Esophagus squamous epithelium (tissue), 5 donors: ENCODE data around the gene ITSN2. TPM values are rescaled to one million over a fixed set of nuclear protein-coding genes. Genes with fewer than 3 reads are reported as not detected.

ENCODE experiments used
- DNase-seq: peaks from one replicate; lab custom pipeline; 2025; lab: John Stamatoyannopoulos, UW
- H3K27ac ChIP-seq, 4 donors: fragments of 200-600 bp; sonication (generic); one replicate each; pipeline ENCODE4 v1.5.1; 2016 to 2019; ENCODE audit warnings: mild to moderate bottlenecking in 1 of 4
- H3K27me3 ChIP-seq, 4 donors: fragments of 200-600 bp; sonication (generic); 1 replicate in 3 of 4; 2 replicates in 1 of 4; pipeline versions ENCODE4 v1.5.1 to v1.6.0; 2017 to 2021; ENCODE audit warnings: antibody characterized with exemption in 1 of 4
- H3K36me3 ChIP-seq, 3 donors: fragments of 200-600 bp; sonication (generic); one replicate each; pipeline ENCODE4 v1.5.1; 2016 to 2019
- H3K4me1 ChIP-seq, 3 donors: fragments of 200-600 bp; sonication (generic); one replicate each; pipeline ENCODE4 v1.5.1; 2017 to 2019
- H3K4me3 ChIP-seq, 4 donors: fragments of 200-600 bp; sonication (generic); 1 replicate in 3 of 4; 2 replicates in 1 of 4; pipeline ENCODE4 v1.5.1; 2016 to 2019; ENCODE audit warnings: mild to moderate bottlenecking in 2 of 4, moderate library complexity in 1 of 4
- H3K9me3 ChIP-seq, 3 donors: fragments of 200-600 bp; sonication (generic); one replicate each; pipeline ENCODE4 v1.5.1; 2016 to 2019
- POLR2A ChIP-seq, 4 donors: fragments of 450-650 bp; IDR thresholded peaks; one replicate each; pipeline ENCODE4 v1.6.1; 2017; ENCODE audit warnings: antibody characterized with exemption in 4 of 4, mild to moderate bottlenecking in 4 of 4, moderate library complexity in 3 of 4
- WGBS, 2 donors: methylation state at CpG; one replicate each; pipeline ENCODE4 v1.1.5; 2018; 5-methylcytosine and 5-hydroxymethylcytosine counted together
- intact Hi-C: fragments of 100-400 bp; cut with DNase I; formaldehyde crosslinking; loops from one replicate; pipeline ENCODE4 v1.15.0; 2022
- total RNA-seq, 4 donors: library from RNA; depleted of rRNA; stranded (reverse); fragments of >200 nt; gene quantifications; one replicate each; pipeline ENCODE4 v1.1.0, GENCODE V29; 2016
- TF ChIP-seq, protein P1 (sequence below), 6 experiments: fragments of 450-650 bp in 4 of 6; fragments of 200-600 bp in 2 of 6; sonication (generic) in 2 of 6; IDR thresholded peaks; one replicate each; pipeline ENCODE4 v1.5.1; 2016 to 2019; ENCODE audit warnings: antibody characterized with exemption in 6 of 6, mild to moderate bottlenecking in 4 of 6, moderate library complexity in 4 of 6
- donor health status: DM: yes; HTN: yes; CAD: no.

The ITSN2 gene
- total RNA-seq, 4 donors from 2014 or later = 58.3 to 98.0 (median 65.3) TPM

DNA sequence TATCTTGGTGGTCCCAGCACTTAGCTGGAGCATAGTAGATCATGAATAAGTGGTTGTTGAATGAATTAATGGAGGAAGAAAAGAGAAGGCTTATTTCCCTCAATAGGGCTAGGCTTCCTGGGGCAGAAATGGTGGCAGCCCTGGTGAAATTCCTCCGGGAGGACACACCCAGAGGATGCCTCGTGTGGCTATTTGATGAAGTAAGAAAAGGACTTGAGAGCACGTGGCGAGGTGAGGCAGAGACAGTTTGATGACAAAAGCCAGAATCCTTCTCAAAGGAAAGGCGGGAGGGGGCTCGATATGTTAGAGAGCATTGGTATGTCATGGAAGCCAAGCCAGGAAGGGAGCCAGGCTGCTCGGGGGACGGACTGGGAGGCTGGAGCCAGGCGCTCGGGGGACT is 170.8 kb downstream of the ITSN2 start:
- no peak overlapping the region for H3K4me3 ChIP-seq
- peaks cover 0 to 9% (median 0%) of the 10 kb centered on the region in 3 donors for H3K9me3 ChIP-seq
- WGBS, 2 donors = 81 to 90% methylated on average over 10 of the region's 10 CpGs
- no peaks in the 10 kb centered on the region for H3K27me3 ChIP-seq
- no peaks in the 10 kb centered on the region for H3K36me3 ChIP-seq
- DNase-seq = no peak
- no peak for TF ChIP-seq POLR2A (IDR thresholded peaks at IDR 0.05)
- TF ChIP-seq, protein P1, sequence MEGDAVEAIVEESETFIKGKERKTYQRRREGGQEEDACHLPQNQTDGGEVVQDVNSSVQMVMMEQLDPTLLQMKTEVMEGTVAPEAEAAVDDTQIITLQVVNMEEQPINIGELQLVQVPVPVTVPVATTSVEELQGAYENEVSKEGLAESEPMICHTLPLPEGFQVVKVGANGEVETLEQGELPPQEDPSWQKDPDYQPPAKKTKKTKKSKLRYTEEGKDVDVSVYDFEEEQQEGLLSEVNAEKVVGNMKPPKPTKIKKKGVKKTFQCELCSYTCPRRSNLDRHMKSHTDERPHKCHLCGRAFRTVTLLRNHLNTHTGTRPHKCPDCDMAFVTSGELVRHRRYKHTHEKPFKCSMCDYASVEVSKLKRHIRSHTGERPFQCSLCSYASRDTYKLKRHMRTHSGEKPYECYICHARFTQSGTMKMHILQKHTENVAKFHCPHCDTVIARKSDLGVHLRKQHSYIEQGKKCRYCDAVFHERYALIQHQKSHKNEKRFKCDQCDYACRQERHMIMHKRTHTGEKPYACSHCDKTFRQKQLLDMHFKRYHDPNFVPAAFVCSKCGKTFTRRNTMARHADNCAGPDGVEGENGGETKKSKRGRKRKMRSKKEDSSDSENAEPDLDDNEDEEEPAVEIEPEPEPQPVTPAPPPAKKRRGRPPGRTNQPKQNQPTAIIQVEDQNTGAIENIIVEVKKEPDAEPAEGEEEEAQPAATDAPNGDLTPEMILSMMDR (IDR thresholded peaks at IDR 0.05) = no peak
- H3K4me1 ChIP-seq = no peaks in the 10 kb centered on the region
- intact Hi-C loops = no loop called here
- no peak overlapping the region for H3K27ac ChIP-seq

DNA sequence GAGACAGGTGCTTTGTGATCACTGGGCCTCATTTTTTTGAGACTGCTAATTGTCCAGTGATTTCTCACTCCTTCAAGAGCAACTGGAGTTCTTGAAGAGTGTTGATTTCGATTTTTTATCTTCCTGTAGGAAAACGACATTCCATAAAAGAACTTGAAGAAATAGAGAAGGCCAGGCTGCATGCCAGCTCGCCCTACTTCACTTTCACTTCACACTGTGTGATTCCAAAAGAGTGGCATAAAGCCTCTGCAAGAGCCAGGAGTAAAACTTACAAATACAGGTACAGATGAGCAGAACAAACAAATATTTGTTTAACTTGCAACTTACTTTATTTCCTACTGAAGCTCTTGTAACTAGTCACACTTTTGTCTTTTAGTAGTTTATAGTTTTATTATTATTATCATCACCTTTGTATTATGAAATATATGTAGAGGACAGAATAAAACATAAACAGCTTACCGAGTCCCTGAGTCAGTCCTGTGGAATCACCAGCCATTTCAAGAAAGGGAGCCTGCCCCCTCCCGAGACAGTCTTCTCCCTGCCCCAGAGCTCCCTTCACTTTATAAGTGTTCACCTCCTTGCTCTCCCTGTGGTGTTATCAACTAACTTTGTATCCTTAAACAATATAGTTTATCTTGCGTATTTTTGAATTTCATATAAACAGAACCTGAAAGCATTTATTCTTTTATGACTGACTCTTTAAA is 176.8 kb downstream of the ITSN2 start:
- no peak for DNase-seq
- H3K27ac ChIP-seq = no peak overlapping the region
- H3K9me3 ChIP-seq = peaks cover 0 to 9% (median 0%) of the 10 kb centered on the region in 3 donors
- 68 to 72% methylated on average over 6 of the region's 6 CpGs for WGBS, 2 donors
- no peak overlapping the region for H3K4me3 ChIP-seq
- H3K27me3 ChIP-seq = peaks cover 0 to 12% (median 1%) of the 10 kb centered on the region in 4 donors
- H3K36me3 ChIP-seq = no peaks in the 10 kb centered on the region
- TF ChIP-seq POLR2A (IDR thresholded peaks at IDR 0.05) = no peak
- TF ChIP-seq, protein P1 (IDR thresholded peaks at IDR 0.05) = no peak
- peaks cover 0 to 16% (median 0%) of the 10 kb centered on the region in 3 donors for H3K4me1 ChIP-seq
- intact Hi-C loops = no loop called here

DNA sequence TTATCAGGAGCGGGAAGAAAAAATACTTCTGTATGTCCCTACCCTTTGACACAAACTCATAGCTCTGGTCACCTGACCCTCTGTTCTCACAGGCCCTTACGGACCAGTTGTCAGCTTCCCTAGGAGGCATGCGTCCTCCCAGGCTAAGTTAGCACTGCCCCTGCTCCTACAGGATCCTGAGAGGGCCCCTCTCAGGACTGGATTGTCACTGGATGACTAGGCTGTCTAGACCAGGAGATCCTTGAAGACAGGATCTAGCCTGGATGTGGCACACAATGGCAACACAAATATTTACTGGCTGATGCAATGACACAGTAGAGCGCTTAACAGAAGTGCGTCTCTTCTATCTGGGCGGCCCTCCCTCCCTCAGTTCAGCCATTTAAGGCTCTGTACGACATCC is 177.8 kb downstream of the ITSN2 start:
- WGBS, 2 donors = 96 to 99% methylated on average over 6 to 7 of the region's 7 CpGs
- H3K36me3 ChIP-seq = no peaks in the 10 kb centered on the region
- TF ChIP-seq POLR2A (IDR thresholded peaks at IDR 0.05) = no peak
- TF ChIP-seq, protein P1 (IDR thresholded peaks at IDR 0.05) = no peak
- H3K27me3 ChIP-seq = peaks cover 0 to 17% (median 1%) of the 10 kb centered on the region in 4 donors
- H3K4me1 ChIP-seq = peaks cover 0 to 16% (median 0%) of the 10 kb centered on the region in 3 donors
- intact Hi-C loops = no loop called here
- no peak for DNase-seq
- H3K27ac ChIP-seq = no peak overlapping the region
- H3K4me3 ChIP-seq = no peak overlapping the region
- H3K9me3 ChIP-seq = peaks cover 0 to 9% (median 0%) of the 10 kb centered on the region in 3 donors

- Histone ChIP-seq H3K4me1 (peaks cover 0 to 16% (median 0%) of the 10 kb centered on the region in 3 donors), H3K27me3 (peaks cover 0 to 17% (median 1%) of the 10 kb centered on the region in 4 donors), H3K9me3 (peaks cover 0 to 9% (median 0%) of the 10 kb centered on the region in 3 donors), H3K4me3 (no peak overlapping the region), H3K27ac (no peak overlapping the region), H3K36me3 (no peaks in the 10 kb centered on the region)
- no peak for TF ChIP-seq POLR2A (IDR thresholded peaks at IDR 0.05)
- TF ChIP-seq, protein P1 (IDR thresholded peaks at IDR 0.05) = no peak
- intact Hi-C loops = no loop called here
- WGBS, 2 donors = 62 to 68% methylated on average over 6 of the region's 6 CpGs
- no peak for DNase-seq
These were observed 178.5 kb downstream of the ITSN2 start for GRCh38 chr2:24181849-24182248.

- no peak overlapping the region for H3K27ac ChIP-seq
- no peaks in the 10 kb centered on the region for H3K9me3 ChIP-seq
- H3K4me3 ChIP-seq = no peak overlapping the region
- TF ChIP-seq, protein P1 (IDR thresholded peaks at IDR 0.05) = no peak
- TF ChIP-seq POLR2A (IDR thresholded peaks at IDR 0.05) = no peak
- DNase-seq = no peak
- peaks cover 0 to 33% (median 0%) of the 10 kb centered on the region in 3 donors for H3K4me1 ChIP-seq
- H3K27me3 ChIP-seq = peaks cover 0 to 27% (median 2%) of the 10 kb centered on the region in 4 donors
- H3K36me3 ChIP-seq = no peaks in the 10 kb centered on the region
- intact Hi-C loops = no loop called here
These were observed 180.7 kb downstream of the ITSN2 start for GRCh38 chr2:24179683-24180082.
